NCI-H1105 (cell line): ENCODE results near the gene ZFHX2.

Source experiments
- DNase-seq: peaks from one replicate; lab custom pipeline; 2025; lab: John Stamatoyannopoulos, UW

ZFHX2 gene

GRCh38 chr14:23559926-23560520 lies 8.5 kb upstream of the ZFHX2 start:
- no peak for DNase-seq

- DNase-seq, result peak; percentile 21
These were observed 7.7 kb upstream of the ZFHX2 start for GRCh38 chr14:23559010-23559925.

- no peak for DNase-seq
These were observed 6.9 kb upstream of the ZFHX2 start for GRCh38 chr14:23558346-23559009.

GRCh38 chr14:23557946-23558345 lies 6.4 kb upstream of the ZFHX2 start:
- no peak for DNase-seq

GRCh38 chr14:23557521-23557920 lies 6.0 kb upstream of the ZFHX2 start:
- no peak for DNase-seq

GRCh38 chr14:23556700-23557440 lies 5.3 kb upstream of the ZFHX2 start:
- no peak for DNase-seq

GRCh38 chr14:23555882-23556699 lies 4.5 kb upstream of the ZFHX2 start, which contains the start of gene THTPA:
Gene THTPA, plus strand, starts transcription at chr14:23556271. Its CDS starts 487 bp downstream, at chr14:23556758.
- DNase-seq, result peak; percentile 80

- DNase-seq, result no peak
These were observed 3.9 kb upstream of the ZFHX2 start for GRCh38 chr14:23555533-23555881.

- DNase-seq, result no peak
These were observed 726 bp downstream of the ZFHX2 start for GRCh38 chr14:23550812-23551265.

- DNase-seq, result no peak
These were observed 1.3 kb downstream of the ZFHX2 start for GRCh38 chr14:23550131-23550811.

- DNase-seq, result no peak
These were observed 2.9 kb downstream of the ZFHX2 start for GRCh38 chr14:23548351-23549318.

GRCh38 chr14:23547924-23548323 lies 3.6 kb downstream of the ZFHX2 start:
- no peak for DNase-seq

GRCh38 chr14:23546450-23547035 lies 5.0 kb downstream of the ZFHX2 start:
- no peak for DNase-seq

GRCh38 chr14:23545740-23546365 lies 5.7 kb downstream of the ZFHX2 start:
- no peak for DNase-seq

GRCh38 chr14:23544511-23545447 lies 6.8 kb downstream of the ZFHX2 start:
- peak; percentile 96 for DNase-seq

GRCh38 chr14:23543403-23543802 lies 8.2 kb downstream of the ZFHX2 start:
- no peak for DNase-seq

GRCh38 chr14:23542261-23542660 lies 9.3 kb downstream of the ZFHX2 start:
- DNase-seq, result no peak

GRCh38 chr14:23540141-23540469 lies 11.5 kb downstream of the ZFHX2 start:
- no peak for DNase-seq
